NCI-H2227 treated with DMSO at 0.1 percent for 48 hours (cell line): ENCODE data around the gene TRDN.
A peak's percentile ranks its signal among the peaks of the same experiment; 100 is the strongest.
"Not testable (repeated sequence)": the region's sequence is repeated elsewhere in the genome, so short reads cannot be mapped to it uniquely, and the experiment has no call there.

ENCODE experiments used
- DNase-seq: peaks from one replicate; lab custom pipeline; 2025; lab: John Stamatoyannopoulos, UW

Gene TRDN

GRCh38 chr6:123632641-123633040 is 4.1 kb downstream of the TRDN start:
- no peak for DNase-seq

- DNase-seq = no peak
Observed at GRCh38 chr6:123629258-123629941, 7.3 kb downstream of the TRDN start.

- DNase-seq = no peak
Observed at GRCh38 chr6:123625696-123626095, 11.1 kb downstream of the TRDN start.

- DNase-seq = no peak
Observed at GRCh38 chr6:123622780-123623179, 14.0 kb downstream of the TRDN start.

- no peak for DNase-seq
Observed at GRCh38 chr6:123619156-123619555, 17.6 kb downstream of the TRDN start.

GRCh38 chr6:123616942-123617341 is 19.8 kb downstream of the TRDN start:
- no peak for DNase-seq

- no peak for DNase-seq
Observed at GRCh38 chr6:123616016-123616415, 20.7 kb downstream of the TRDN start.

- no peak for DNase-seq
Observed at GRCh38 chr6:123610779-123611178, 26.0 kb downstream of the TRDN start.

- no peak for DNase-seq
Observed at GRCh38 chr6:123604067-123604466, 32.7 kb downstream of the TRDN start.

GRCh38 chr6:123598011-123598410 is 38.7 kb downstream of the TRDN start:
- DNase-seq = no peak

- DNase-seq = no peak
Observed at GRCh38 chr6:123594776-123595175, 42.0 kb downstream of the TRDN start.

GRCh38 chr6:123592426-123592825 is 44.3 kb downstream of the TRDN start:
- no peak for DNase-seq

GRCh38 chr6:123589973-123590372 is 46.8 kb downstream of the TRDN start:
- DNase-seq = no peak

- DNase-seq = no peak
Observed at GRCh38 chr6:123589317-123589716, 47.4 kb downstream of the TRDN start.

GRCh38 chr6:123588546-123588895 is 48.2 kb downstream of the TRDN start:
- no peak for DNase-seq

GRCh38 chr6:123587838-123588545 is 48.8 kb downstream of the TRDN start:
- no peak for DNase-seq

- DNase-seq = not testable (repeated sequence)
Observed at GRCh38 chr6:123587407-123587806, 49.3 kb downstream of the TRDN start.

- no peak for DNase-seq
Observed at GRCh38 chr6:123580331-123580730, 56.4 kb downstream of the TRDN start.

- DNase-seq = peak; percentile 82
Observed at GRCh38 chr6:123575188-123575587, 61.6 kb downstream of the TRDN start.

- no peak for DNase-seq
Observed at GRCh38 chr6:123570813-123571684, 65.7 kb downstream of the TRDN start.

GRCh38 chr6:123569575-123569974 is 67.2 kb downstream of the TRDN start:
- DNase-seq = no peak

GRCh38 chr6:123565529-123565928 is 71.2 kb downstream of the TRDN start:
- DNase-seq = no peak

GRCh38 chr6:123564361-123564760 is 72.4 kb downstream of the TRDN start:
- peak; percentile 20 for DNase-seq
